Fibroblast of lung (primary cell): ENCODE measurements around the gene FEZF2. TPM values are rescaled to one million over a fixed set of nuclear protein-coding genes. Genes with fewer than 3 reads are reported as not detected.

ENCODE experiments used
- DNase-seq, 2 donors: peaks; one replicate each; pipeline versions ENCODE4 v3.0.0 to v3.0.0-alpha.2; 2010; ENCODE audit warnings: low read depth in 2 of 2
- H2AFZ ChIP-seq: 2 replicates; pipeline ENCODE4 v1.5.1; 2012; ENCODE audit warnings: low read length, control low read depth, inconsistent platforms
- H3K27ac ChIP-seq: 2 replicates; pipeline ENCODE4 v1.5.1; 2011; ENCODE audit warnings: low read length, control low read depth; ENCODE audit not compliant: insufficient read depth
- H3K27me3 ChIP-seq: 2 replicates; pipeline ENCODE4 v1.5.1; 2011; ENCODE audit warnings: mild to moderate bottlenecking, low read length; ENCODE audit not compliant: control insufficient read depth, insufficient read depth
- H3K36me3 ChIP-seq: 2 replicates; pipeline ENCODE4 v1.5.1; 2011; ENCODE audit warnings: low read length; ENCODE audit not compliant: control insufficient read depth, insufficient read depth
- H3K4me1 ChIP-seq: 2 replicates; pipeline ENCODE4 v1.5.1; 2011; ENCODE audit warnings: low read length; ENCODE audit not compliant: control insufficient read depth, insufficient read depth; ENCODE audit errors: extremely low read depth
- H3K4me2 ChIP-seq: 2 replicates; pipeline ENCODE4 v1.5.1; 2011; ENCODE audit warnings: low read length, control low read depth; ENCODE audit not compliant: insufficient read depth; ENCODE audit errors: extremely low read depth
- H3K4me3 ChIP-seq, 4 experiments: fragments of 200-600 bp in 1 of 4; sonication (generic) in 1 of 4; replicated peaks in 1 of 4; 2 replicates each; pipeline ENCODE4 v1.5.1; 2011 to 2016; ENCODE audit warnings: low read length in 4 of 4, low read depth in 3 of 4, mild to moderate bottlenecking in 3 of 4, control low read depth in 2 of 4, inconsistent platforms in 1 of 4, mixed read lengths in 1 of 4; ENCODE audit not compliant: insufficient read depth in 1 of 4; ENCODE audit errors: control extremely low read depth in 1 of 4
- H3K79me2 ChIP-seq: 2 replicates; pipeline ENCODE4 v1.5.1; 2012; ENCODE audit warnings: mild to moderate bottlenecking, low read length, inconsistent platforms; ENCODE audit not compliant: control insufficient read depth, insufficient read depth
- H3K9ac ChIP-seq: 2 replicates; pipeline ENCODE4 v1.5.1; 2011; ENCODE audit warnings: mild to moderate bottlenecking, low read length, control low read depth; ENCODE audit not compliant: insufficient read depth
- H3K9me3 ChIP-seq: 2 replicates; pipeline ENCODE4 v1.5.1; 2012; ENCODE audit warnings: low read depth, low read length; ENCODE audit not compliant: control insufficient read depth, insufficient read depth
- H4K20me1 ChIP-seq: 2 replicates; pipeline ENCODE4 v1.5.1; 2011; ENCODE audit warnings: low read length; ENCODE audit not compliant: control insufficient read depth, insufficient read depth; ENCODE audit errors: extremely low read depth
- EZH2 ChIP-seq: IDR thresholded peaks from 2 replicates; pipeline ENCODE4 v1.5.1; 2012; ENCODE audit warnings: low read length, control low read depth, mild to moderate bottlenecking; ENCODE audit errors: missing control alignments
- polyA minus RNA-seq: library from RNA; depleted of rRNA, polyadenylated mRNA; stranded (reverse); fragments of >200 nt; gene quantifications from 2 replicates; pipeline ENCODE4 v1.2.3, GENCODE V29; 2011; ENCODE audit warnings: low replicate concordance
- polyA plus RNA-seq, 2 donors: library from polyadenylated mRNA; depleted of rRNA in 1 of 2; stranded (reverse) in 1 of 2; unstranded in 1 of 2; fragments of >200 nt; gene quantifications; 2 replicates each; pipeline ENCODE4 v1.2.1, GENCODE V29; 2011 to 2012; ENCODE audit warnings: missing spikeins in 1 of 2
- total RNA-seq: library from RNA; depleted of rRNA; stranded (reverse); fragments of >200 nt; gene quantifications from 2 replicates; pipeline ENCODE4 v1.2.1, GENCODE V29; 2014
- TF ChIP-seq, protein P1 (sequence below), 2 donors: IDR thresholded peaks in 1 of 2; conservative IDR thresholded peaks in 1 of 2; 1 replicate in 1 of 2; 2 replicates in 1 of 2; pipeline ENCODE4 v1.5.1; 2011 to 2012; ENCODE audit warnings: low read length in 2 of 2, control low read depth in 1 of 2, inconsistent platforms in 1 of 2, low read depth in 1 of 2, mild to moderate bottlenecking in 1 of 2

The FEZF2 gene
- total RNA-seq (not detected in 2 replicates), polyA plus RNA-seq (0.02 TPM in 1 of 2 replicates, not detected in the other), polyA minus RNA-seq (not detected in 2 replicates)
- polyA plus RNA-seq (2012), result not detected in 2 replicates

DNA sequence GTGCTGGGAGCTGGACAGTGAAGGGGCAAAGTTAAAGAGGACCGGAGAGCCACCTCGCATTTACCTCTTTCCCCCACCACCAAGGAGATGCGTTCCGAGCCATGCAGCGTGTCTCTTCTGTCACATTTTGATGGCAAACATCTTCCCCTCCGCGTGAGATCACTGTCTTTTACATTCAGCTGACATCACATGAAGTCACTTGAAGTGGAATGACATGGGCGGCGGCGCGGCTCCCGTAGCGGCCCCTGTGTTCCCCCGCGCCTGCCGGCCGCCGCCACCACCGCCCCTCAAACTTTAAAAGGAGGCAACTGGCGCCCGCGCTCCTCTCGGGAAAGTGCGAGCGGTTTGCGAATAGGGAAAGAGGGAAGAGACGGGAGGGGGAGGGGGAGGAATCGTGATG is at the start of gene FEZF2:
TSS of gene FEZF2 (minus strand) at position 336 of the 400 bp plus-strand sequence. CDS start 682 bp downstream, outside the sequence.
- H3K9me3 ChIP-seq, result no peaks in the 10 kb centered on the region
- no peaks in the 10 kb centered on the region for H4K20me1 ChIP-seq
- no peak within 1 kb of the TSS for H2AFZ ChIP-seq
- peaks cover 96% of the 10 kb centered on the region for H3K27me3 ChIP-seq
- no peaks in the 10 kb centered on the region for H3K4me1 ChIP-seq
- peak within 1 kb of the TSS; percentile 32 to 46 (median 44) for H3K4me3 ChIP-seq
- peak within 1 kb of the TSS; percentile 68 for H3K4me2 ChIP-seq
- no peak within 1 kb of the TSS for H3K9ac ChIP-seq
- DNase-seq, result no peak
- H3K36me3 ChIP-seq, result no peaks in the 10 kb centered on the region
- H3K79me2 ChIP-seq, result no peaks in the 10 kb centered on the region
- no peak within 1 kb of the TSS for H3K27ac ChIP-seq
- TF ChIP-seq, protein P1, sequence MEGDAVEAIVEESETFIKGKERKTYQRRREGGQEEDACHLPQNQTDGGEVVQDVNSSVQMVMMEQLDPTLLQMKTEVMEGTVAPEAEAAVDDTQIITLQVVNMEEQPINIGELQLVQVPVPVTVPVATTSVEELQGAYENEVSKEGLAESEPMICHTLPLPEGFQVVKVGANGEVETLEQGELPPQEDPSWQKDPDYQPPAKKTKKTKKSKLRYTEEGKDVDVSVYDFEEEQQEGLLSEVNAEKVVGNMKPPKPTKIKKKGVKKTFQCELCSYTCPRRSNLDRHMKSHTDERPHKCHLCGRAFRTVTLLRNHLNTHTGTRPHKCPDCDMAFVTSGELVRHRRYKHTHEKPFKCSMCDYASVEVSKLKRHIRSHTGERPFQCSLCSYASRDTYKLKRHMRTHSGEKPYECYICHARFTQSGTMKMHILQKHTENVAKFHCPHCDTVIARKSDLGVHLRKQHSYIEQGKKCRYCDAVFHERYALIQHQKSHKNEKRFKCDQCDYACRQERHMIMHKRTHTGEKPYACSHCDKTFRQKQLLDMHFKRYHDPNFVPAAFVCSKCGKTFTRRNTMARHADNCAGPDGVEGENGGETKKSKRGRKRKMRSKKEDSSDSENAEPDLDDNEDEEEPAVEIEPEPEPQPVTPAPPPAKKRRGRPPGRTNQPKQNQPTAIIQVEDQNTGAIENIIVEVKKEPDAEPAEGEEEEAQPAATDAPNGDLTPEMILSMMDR (conservative IDR thresholded peaks at IDR 0.05 in 1 of 2, IDR thresholded peaks at IDR 0.05 in 1 of 2; ENCODE audit: low read depth in 1 of 2, low read length in 2 of 2), result no peak
- TF ChIP-seq EZH2, result no peak

DNA sequence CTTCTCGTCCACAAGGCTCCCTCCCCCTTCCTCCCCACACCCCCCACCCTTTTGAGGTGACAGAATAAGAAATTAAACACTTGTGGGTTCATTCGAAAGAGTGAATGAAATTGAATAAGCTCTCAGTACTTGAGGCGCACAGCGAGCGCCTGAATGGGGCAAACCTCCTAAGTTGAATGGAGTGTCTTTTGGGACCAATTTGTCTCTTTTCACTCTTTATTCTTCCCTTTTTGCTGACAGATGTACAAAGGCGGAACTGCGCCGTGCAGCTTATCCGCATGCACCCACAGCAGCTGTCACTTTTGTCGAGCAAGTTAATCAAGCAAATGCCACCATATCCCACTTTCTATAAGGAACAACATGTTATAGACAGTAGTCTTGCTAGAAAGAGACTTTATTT is 47.9 kb upstream of the FEZF2 start:
- no peaks in the 10 kb centered on the region for H3K36me3 ChIP-seq
- H2AFZ ChIP-seq, result no peak overlapping the region
- H3K4me1 ChIP-seq, result no peaks in the 10 kb centered on the region
- no peaks in the 10 kb centered on the region for H3K27me3 ChIP-seq
- H3K4me3 ChIP-seq, result no peak overlapping the region
- H3K9ac ChIP-seq, result no peak overlapping the region
- H3K27ac ChIP-seq, result no peak overlapping the region
- no peak for DNase-seq
- no peak overlapping the region for H3K4me2 ChIP-seq
- H3K9me3 ChIP-seq, result no peaks in the 10 kb centered on the region
- H3K79me2 ChIP-seq, result no peaks in the 10 kb centered on the region
- H4K20me1 ChIP-seq, result no peaks in the 10 kb centered on the region
- no peak for TF ChIP-seq EZH2
- TF ChIP-seq, protein P1 (conservative IDR thresholded peaks at IDR 0.05 in 1 of 2, IDR thresholded peaks at IDR 0.05 in 1 of 2; ENCODE audit: low read depth in 1 of 2, low read length in 2 of 2), result no peak

DNA sequence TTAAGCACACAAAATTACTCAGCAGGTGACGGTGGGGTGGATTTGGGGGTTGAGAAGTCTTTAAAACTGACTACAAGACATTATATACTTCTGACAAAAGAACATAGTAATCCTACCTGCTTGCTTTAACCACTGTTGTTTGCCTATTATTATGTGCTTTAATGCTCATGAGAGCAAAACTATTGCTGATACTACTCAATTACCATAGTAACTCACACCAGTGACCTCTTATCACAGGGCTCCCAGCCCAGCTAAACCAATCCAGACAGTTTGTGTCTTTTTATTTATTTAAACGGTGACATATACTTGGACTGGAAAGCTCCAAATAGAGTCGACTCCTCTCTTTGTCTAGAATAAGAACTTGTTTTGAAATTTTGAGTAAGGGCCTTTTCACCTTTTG is 42.8 kb upstream of the FEZF2 start:
- no peak overlapping the region for H3K4me3 ChIP-seq
- no peak overlapping the region for H2AFZ ChIP-seq
- H3K79me2 ChIP-seq, result no peaks in the 10 kb centered on the region
- no peak for DNase-seq
- no peaks in the 10 kb centered on the region for H3K4me1 ChIP-seq
- no peaks in the 10 kb centered on the region for H3K36me3 ChIP-seq
- H3K27me3 ChIP-seq, result no peaks in the 10 kb centered on the region
- H3K4me2 ChIP-seq, result no peak overlapping the region
- H3K9me3 ChIP-seq, result no peaks in the 10 kb centered on the region
- H3K27ac ChIP-seq, result no peak overlapping the region
- H3K9ac ChIP-seq, result no peak overlapping the region
- H4K20me1 ChIP-seq, result no peaks in the 10 kb centered on the region
- TF ChIP-seq, protein P1 (conservative IDR thresholded peaks at IDR 0.05 in 1 of 2, IDR thresholded peaks at IDR 0.05 in 1 of 2; ENCODE audit: low read depth in 1 of 2, low read length in 2 of 2), result no peak
- no peak for TF ChIP-seq EZH2
